GM12878 (cell line): ENCODE results near the gene HCN1. TPM values are rescaled to one million over a fixed set of nuclear protein-coding genes. Genes with fewer than 3 reads are reported as not detected.

ENCODE experiments used
- ATAC-seq: fragments of 200-7000 bp; cut with Tn5 transposase; 3 replicates; pipeline ENCODE4 v1.9.1; 2020; ENCODE audit warnings: mild to moderate bottlenecking, moderate library complexity
- BruUV-seq: library from RNA; stranded (reverse); fragments of 400-500 nt; replicated peaks from 2 replicates; lab custom pipeline; 2021; lab: Mats Ljungman, UMichigan
- CTCF ChIA-PET: fragments of 300-600 bp; sonication (Branson Sonifier 250); formaldehyde crosslinking; extraction: SDS; loops from one replicate; lab custom pipeline; 2021; ENCODE audit warnings: inconsistent platforms; lab: Yijun Ruan, JAX
- POLR2A ChIA-PET: fragments of 350-600 bp; formaldehyde crosslinking; extraction: SDS; loops from one replicate; lab custom pipeline; 2021; ENCODE audit warnings: inconsistent platforms; lab: Charles Lee
- RAD21 ChIA-PET: fragments of 300-600 bp; sonication (Branson Sonifier 250); formaldehyde crosslinking; loops from one replicate; lab custom pipeline; 2023; ENCODE audit warnings: antibody characterized with exemption; ENCODE audit not compliant: unreplicated experiment; lab: Charles Lee
- SMC1A ChIA-PET: fragments of 300-600 bp; sonication (Branson Sonifier 250); formaldehyde crosslinking; loops from one replicate; lab custom pipeline; 2023; ENCODE audit not compliant: unreplicated experiment, uncharacterized antibody; lab: Charles Lee
- DNase-seq: peaks from one replicate; pipeline ENCODE4 v3.0.0-alpha.2; 2011; ENCODE audit warnings: low read depth, low spot score
- FAIRE-seq: peaks from 3 replicates; lab custom pipeline; 2011; peaks lifted over from hg19 to GRCh38; lab: Jason Lieb, UNC
- H2AFZ ChIP-seq: 2 replicates; pipeline ENCODE4 v1.6.0; 2011; ENCODE audit warnings: low read depth, low read length, control low read depth; ENCODE audit not compliant: control insufficient read depth
- H3K27ac ChIP-seq: 2 replicates; pipeline ENCODE4 v1.5.1; 2011; ENCODE audit warnings: control low read depth; ENCODE audit not compliant: control insufficient read depth, insufficient read depth
- H3K27me3 ChIP-seq, 2 experiments: replicated peaks in 1 of 2; 2 replicates each; pipeline versions ENCODE4 v1.6.0 to v1.6.1; 2011; ENCODE audit warnings: low read length in 1 of 2; ENCODE audit not compliant: control insufficient read depth in 2 of 2, insufficient read depth in 2 of 2
- H3K36me3 ChIP-seq, 2 experiments: 2 replicates each; pipeline ENCODE4 v1.5.1; 2011; ENCODE audit warnings: low read length in 1 of 2; ENCODE audit not compliant: control insufficient read depth in 2 of 2, insufficient read depth in 2 of 2
- H3K4me1 ChIP-seq: 2 replicates; pipeline ENCODE4 v1.6.1; 2011; ENCODE audit warnings: mild to moderate bottlenecking, low read length, moderate library complexity, mixed read lengths; ENCODE audit not compliant: control insufficient read depth, insufficient read depth
- H3K4me2 ChIP-seq: 2 replicates; pipeline ENCODE4 v1.6.0; 2011; ENCODE audit warnings: control low read depth; ENCODE audit not compliant: control insufficient read depth, insufficient read depth
- H3K4me3 ChIP-seq: fragments of 200-600 bp; sonication (generic); 2 replicates; pipeline ENCODE4 v1.5.1; 2016
- H3K79me2 ChIP-seq: 2 replicates; pipeline ENCODE4 v1.6.0; 2011; ENCODE audit warnings: low read length; ENCODE audit not compliant: control insufficient read depth, insufficient read depth
- H3K9ac ChIP-seq: 2 replicates; pipeline ENCODE4 v1.8.0; 2011; ENCODE audit warnings: low read length, control low read depth, mixed read lengths; ENCODE audit not compliant: control insufficient read depth, insufficient read depth
- H3K9me3 ChIP-seq: replicated peaks from 3 replicates; pipeline ENCODE4 v1.5.1; 2011; ENCODE audit warnings: mild to moderate bottlenecking, low read length; ENCODE audit not compliant: control insufficient read depth, insufficient read depth
- H4K20me1 ChIP-seq: 2 replicates; pipeline ENCODE4 v1.6.0; 2011; ENCODE audit not compliant: control insufficient read depth, insufficient read depth
- CHD2 ChIP-seq: IDR thresholded peaks from 2 replicates; pipeline ENCODE4 v1.6.1; 2011; ENCODE audit warnings: low read depth, low read length, improper control_type of control experiment, borderline replicate concordance
- FOS ChIP-seq: IDR thresholded peaks from 3 replicates; pipeline ENCODE4 v1.6.1; 2011; ENCODE audit warnings: borderline replicate concordance; ENCODE audit not compliant: insufficient read length; ENCODE audit errors: extremely low read depth
- MYC ChIP-seq: IDR thresholded peaks from 2 replicates; pipeline ENCODE4 v1.6.1; 2011; ENCODE audit warnings: mild to moderate bottlenecking, low read length, moderate library complexity, inconsistent platforms; ENCODE audit not compliant: insufficient read depth, insufficient replicate concordance, insufficient read length, severe bottlenecking
- POLR2AphosphoS2 ChIP-seq: IDR thresholded peaks from 2 replicates; pipeline ENCODE4 v1.6.1; 2011; ENCODE audit warnings: low read depth, mild to moderate bottlenecking, low read length, improper control_type of control experiment, moderate library complexity
- SMAD5 ChIP-seq: IDR thresholded peaks from 2 replicates; pipeline ENCODE4 v1.6.1; 2016; ENCODE audit warnings: antibody characterized with exemption, low read depth
- TARDBP ChIP-seq: IDR thresholded peaks from 2 replicates; pipeline ENCODE4 v1.6.1; 2016; ENCODE audit warnings: borderline replicate concordance
- TBL1XR1 ChIP-seq: IDR thresholded peaks from 2 replicates; pipeline ENCODE4 v1.6.1; 2012; ENCODE audit warnings: low read depth, low read length, improper control_type of control experiment
- ZNF622 ChIP-seq: fragments of 450-650 bp; IDR thresholded peaks from 2 replicates; pipeline ENCODE4 v1.6.1; 2017; ENCODE audit warnings: mild to moderate bottlenecking, inconsistent platforms
- WGBS: methylation state at CpG from one replicate; pipeline ENCODE4 v1.1.6; 2016; ENCODE audit warnings: low lambda C conversion rate; ENCODE audit not compliant: insufficient replicate concordance, insufficient coverage; ENCODE audit errors: missing lambda C conversion rate; 5-methylcytosine and 5-hydroxymethylcytosine counted together
- in situ Hi-C: fragments of 300-500 bp; cut with MboI; formaldehyde crosslinking; loops from 9 replicates; pipeline ENCODE4 v1.14.3; 2018; ENCODE audit warnings: mixed read lengths
- intact Hi-C: fragments of 100-400 bp; cut with micrococcal nuclease; formaldehyde crosslinking; loops from one replicate; pipeline ENCODE4 v1.14.2; 2022; ENCODE audit not compliant: unreplicated experiment
- polyA plus RNA-seq, 11 experiments: library from polyadenylated mRNA; depleted of rRNA in 4 of 11; unstranded in 6 of 11; stranded (reverse) in 5 of 11; fragments of >200 nt; fragmentation: Nextera tagmentation in 4 of 11; fragmentation: Illumina TruSeq in 1 of 11; extraction: Ambion mirVana in 4 of 11; extraction: Trizol in 1 of 11; gene quantifications; 1 replicate in 1 of 11; 2 replicates in 10 of 11; pipeline versions ENCODE4 v1.2.1 to v1.2.3, GENCODE V29; 2011 to 2016; ENCODE audit warnings: inconsistent platforms in 2 of 11, missing spikeins in 2 of 11, low read depth in 1 of 11
- total RNA-seq, 4 experiments: library from RNA; depleted of rRNA in 3 of 4; stranded (reverse); fragments of >200 nt in 3 of 4; fragmentation: Illumina TruSeq in 1 of 4; extraction: Trizol in 1 of 4; gene quantifications; 2 replicates each; pipeline versions ENCODE4 v1.2.1 to v1.2.3, GENCODE V29; 2013 to 2021

The HCN1 gene
- total and polyA plus RNA-seq, 10 of the 15 experiments (the other 5 are each of a cell fraction or from before 2014, with no cell fraction given), result not detected

GRCh38 chr5:45279109-45279508, 417.1 kb downstream of the HCN1 start:
- H3K27me3 ChIP-seq, result no peaks in the 10 kb centered on the region
- no peaks in the 10 kb centered on the region for H4K20me1 ChIP-seq
- no peaks in the 10 kb centered on the region for H3K4me1 ChIP-seq
- DNase-seq (no peak), FAIRE-seq (no peak), ATAC-seq (no peak)
- ChIA-PET RAD21 (no interaction called here), SMC1A (no interaction called here), POLR2A (no interaction called here), CTCF (no interaction called here)
- no peak overlapping the region for H3K27ac ChIP-seq
- TF ChIP-seq SMAD5 (no peak), FOS (no peak), TBL1XR1 (no peak), ZNF622 (no peak)
- H3K9me3 ChIP-seq, result no peaks in the 10 kb centered on the region
- no TSS peak for BruUV-seq
- 0% methylated on average over 1 of the region's 1 CpG for WGBS
- no peak overlapping the region for H3K9ac ChIP-seq
- H3K4me2 ChIP-seq, result no peak overlapping the region
- no peak overlapping the region for H2AFZ ChIP-seq
- H3K79me2 ChIP-seq, result no peaks in the 10 kb centered on the region
- intact Hi-C loops, result no loop called here
- no peaks in the 10 kb centered on the region for H3K36me3 ChIP-seq
- no peak overlapping the region for H3K4me3 ChIP-seq
- in situ Hi-C loops, result no loop called here

GRCh38 chr5:45277860-45278259, 418.3 kb downstream of the HCN1 start:
- Histone ChIP-seq H3K4me1 (no peaks in the 10 kb centered on the region), H3K9me3 (no peaks in the 10 kb centered on the region), H3K27ac (no peak overlapping the region), H3K27me3 (no peaks in the 10 kb centered on the region), H3K4me3 (no peak overlapping the region), H2AFZ (no peak overlapping the region), H3K79me2 (no peaks in the 10 kb centered on the region), H3K4me2 (no peak overlapping the region), H3K36me3 (no peaks in the 10 kb centered on the region), H3K9ac (no peak overlapping the region), H4K20me1 (no peaks in the 10 kb centered on the region)
- in situ Hi-C loops (no loop called here), intact Hi-C loops (no loop called here)
- ChIA-PET SMC1A (no interaction called here), POLR2A (no interaction called here), RAD21 (no interaction called here), CTCF (no interaction called here)
- WGBS, result 0% methylated on average over 2 of the region's 2 CpGs
- DNase-seq, result no peak
- BruUV-seq, result no TSS peak
- FAIRE-seq, result no peak
- TF ChIP-seq MYC (no peak), CHD2 (no peak), TARDBP (no peak), POLR2AphosphoS2 (no peak)
- no peak for ATAC-seq
